Fibroblast of pulmonary artery (primary cell): ENCODE data around the gene CACNA1F.
A peak's percentile ranks its signal among the peaks of the same experiment; 100 is the strongest.
"Not testable (repeated sequence)": the region's sequence is repeated elsewhere in the genome, so short reads cannot be mapped to it uniquely, and the experiment has no call there.

Experiments
- DNase-seq: peaks from one replicate; pipeline ENCODE4 v3.0.0-alpha.2; 2010; ENCODE audit warnings: low read depth
- H3K4me3 ChIP-seq: replicated peaks from 2 replicates; pipeline ENCODE4 v1.5.1; 2011; ENCODE audit warnings: low read depth, mild to moderate bottlenecking, control low read depth, low read length, moderate library complexity
- TF ChIP-seq, protein P1 (sequence below): IDR thresholded peaks from 2 replicates; pipeline ENCODE4 v1.5.1; 2011; ENCODE audit warnings: mild to moderate bottlenecking, control low read depth, low read length, inconsistent platforms; ENCODE audit errors: missing control alignments

Gene CACNA1F

DNA sequence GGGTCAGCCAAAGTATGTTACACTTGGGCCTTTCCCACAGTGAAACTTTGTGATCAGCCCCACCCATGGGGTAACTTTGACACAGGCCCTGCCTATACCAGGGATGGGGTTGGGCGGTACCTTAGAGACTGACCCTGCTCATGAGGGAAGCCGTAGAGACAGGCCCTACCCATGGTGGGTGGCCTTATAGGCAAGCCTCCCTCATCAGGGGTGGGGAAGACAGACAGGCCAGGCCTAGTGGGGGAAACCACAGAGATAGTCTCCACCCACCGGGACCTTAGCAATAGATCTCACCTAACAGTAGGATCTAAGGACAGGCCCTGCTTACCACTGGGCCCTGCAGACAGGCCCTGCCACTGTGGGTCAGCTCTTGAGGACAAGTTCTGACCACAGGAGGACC lies 54.6 kb downstream of the CACNA1F start:
- H3K4me3 ChIP-seq, result no peak overlapping the region
- TF ChIP-seq, protein P1, sequence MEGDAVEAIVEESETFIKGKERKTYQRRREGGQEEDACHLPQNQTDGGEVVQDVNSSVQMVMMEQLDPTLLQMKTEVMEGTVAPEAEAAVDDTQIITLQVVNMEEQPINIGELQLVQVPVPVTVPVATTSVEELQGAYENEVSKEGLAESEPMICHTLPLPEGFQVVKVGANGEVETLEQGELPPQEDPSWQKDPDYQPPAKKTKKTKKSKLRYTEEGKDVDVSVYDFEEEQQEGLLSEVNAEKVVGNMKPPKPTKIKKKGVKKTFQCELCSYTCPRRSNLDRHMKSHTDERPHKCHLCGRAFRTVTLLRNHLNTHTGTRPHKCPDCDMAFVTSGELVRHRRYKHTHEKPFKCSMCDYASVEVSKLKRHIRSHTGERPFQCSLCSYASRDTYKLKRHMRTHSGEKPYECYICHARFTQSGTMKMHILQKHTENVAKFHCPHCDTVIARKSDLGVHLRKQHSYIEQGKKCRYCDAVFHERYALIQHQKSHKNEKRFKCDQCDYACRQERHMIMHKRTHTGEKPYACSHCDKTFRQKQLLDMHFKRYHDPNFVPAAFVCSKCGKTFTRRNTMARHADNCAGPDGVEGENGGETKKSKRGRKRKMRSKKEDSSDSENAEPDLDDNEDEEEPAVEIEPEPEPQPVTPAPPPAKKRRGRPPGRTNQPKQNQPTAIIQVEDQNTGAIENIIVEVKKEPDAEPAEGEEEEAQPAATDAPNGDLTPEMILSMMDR, result no peak
- no peak for DNase-seq

DNA sequence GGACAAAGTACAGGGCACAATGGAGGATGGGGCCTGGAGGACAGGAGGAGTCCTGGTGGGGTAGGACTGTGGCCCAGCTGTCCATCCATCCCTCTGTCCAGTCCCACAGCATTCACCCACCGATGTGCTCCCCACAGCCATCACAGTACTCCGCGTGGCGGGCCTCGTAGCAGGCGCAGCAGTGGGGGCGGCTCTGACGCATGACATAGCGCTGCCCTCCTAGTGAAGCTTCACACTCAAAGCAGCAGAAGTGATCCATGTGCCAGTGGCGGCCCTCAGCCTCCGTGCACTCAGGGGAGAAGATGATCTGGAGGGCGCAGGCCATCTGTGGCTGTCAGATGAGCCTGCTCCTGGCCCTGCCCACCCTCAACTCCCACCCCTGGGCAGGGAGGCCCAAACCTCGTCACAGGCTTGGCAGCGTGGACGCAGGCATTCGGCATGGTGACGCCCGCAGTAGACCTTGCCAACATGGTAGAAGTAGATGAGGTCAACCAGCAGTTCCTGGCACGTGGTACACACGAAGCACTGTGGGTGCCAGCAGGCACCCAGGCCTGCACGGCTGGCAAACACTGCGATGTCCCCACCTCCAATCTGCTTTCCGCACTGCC lies 55.2 kb downstream of the CACNA1F start:
- H3K4me3 ChIP-seq, result no peak overlapping the region
- TF ChIP-seq, protein P1, result no peak
- DNase-seq, result no peak

DNA sequence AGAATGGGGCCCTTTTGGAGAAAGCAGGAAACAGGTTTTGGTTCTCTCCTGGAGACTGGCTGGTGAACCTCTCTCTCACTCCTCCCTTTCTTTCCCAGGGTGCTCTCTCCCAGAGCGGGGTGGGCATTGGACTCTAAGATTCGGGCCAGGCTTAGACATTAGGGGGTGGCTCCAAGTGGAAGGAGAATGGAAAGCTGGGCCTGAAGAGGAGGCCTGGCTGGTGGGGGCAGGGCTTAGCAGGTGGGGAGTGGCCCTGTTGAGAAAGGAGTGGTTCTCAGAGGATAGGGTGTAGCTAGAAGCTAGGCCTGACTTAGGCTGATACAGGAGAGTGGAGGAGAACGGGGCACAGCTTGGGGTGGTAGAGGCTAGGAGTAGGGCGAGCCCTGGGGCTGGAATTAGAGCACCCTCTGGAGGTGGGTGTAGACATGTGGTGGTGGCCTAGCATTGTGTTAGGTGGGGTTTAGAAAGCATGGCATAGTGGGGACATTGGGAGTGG lies 55.8 kb downstream of the CACNA1F start:
- DNase-seq, result no peak
- TF ChIP-seq, protein P1, result peak; percentile 9
- H3K4me3 ChIP-seq, result no peak overlapping the region

DNA sequence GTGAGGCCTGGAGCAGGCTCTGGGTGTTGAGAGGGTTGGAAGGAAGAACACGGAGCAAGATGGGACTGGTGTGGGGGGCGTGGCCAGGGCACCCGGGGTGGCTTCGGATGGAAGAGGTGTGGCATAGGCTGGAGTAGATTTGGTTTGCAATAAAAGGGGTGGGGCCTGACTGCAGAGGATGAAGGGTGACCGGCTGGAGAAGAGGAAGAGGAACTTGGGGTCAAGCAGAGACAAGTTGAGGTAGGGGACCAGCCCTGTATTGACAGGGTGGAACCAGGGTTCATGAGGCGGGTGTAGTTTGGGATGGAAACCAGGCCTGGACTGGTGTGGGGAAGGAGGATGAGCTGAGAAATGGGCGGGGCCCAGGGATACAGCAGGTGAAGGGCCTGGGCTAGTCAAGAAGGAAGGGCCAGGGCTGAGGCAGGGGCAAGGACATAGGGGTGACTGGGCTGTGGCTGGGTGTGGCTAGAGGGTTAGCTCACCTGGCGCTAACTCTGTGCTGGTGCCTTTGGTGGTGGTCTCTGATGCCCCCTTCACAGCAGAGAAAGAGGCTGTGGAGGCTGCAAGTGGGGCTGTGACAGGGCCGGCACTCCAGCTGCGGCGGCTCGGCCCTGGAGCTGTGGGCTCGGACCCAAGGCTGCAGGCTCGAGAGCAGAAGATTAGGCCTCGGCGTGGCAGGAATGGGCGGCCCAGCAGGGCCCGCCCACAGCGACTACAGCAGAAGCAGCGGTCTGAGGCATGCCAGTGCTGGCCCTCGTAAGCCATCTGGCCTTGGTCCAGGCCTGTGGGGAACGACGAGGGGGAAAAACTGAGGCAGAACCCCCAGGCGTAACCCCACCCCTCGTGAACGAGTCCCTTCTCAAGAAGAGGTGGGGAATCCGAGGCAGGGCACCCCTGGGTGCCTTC lies 56.5 kb downstream of the CACNA1F start:
- TF ChIP-seq, protein P1, result no peak
- DNase-seq, result no peak
- no peak overlapping the region for H3K4me3 ChIP-seq

DNA sequence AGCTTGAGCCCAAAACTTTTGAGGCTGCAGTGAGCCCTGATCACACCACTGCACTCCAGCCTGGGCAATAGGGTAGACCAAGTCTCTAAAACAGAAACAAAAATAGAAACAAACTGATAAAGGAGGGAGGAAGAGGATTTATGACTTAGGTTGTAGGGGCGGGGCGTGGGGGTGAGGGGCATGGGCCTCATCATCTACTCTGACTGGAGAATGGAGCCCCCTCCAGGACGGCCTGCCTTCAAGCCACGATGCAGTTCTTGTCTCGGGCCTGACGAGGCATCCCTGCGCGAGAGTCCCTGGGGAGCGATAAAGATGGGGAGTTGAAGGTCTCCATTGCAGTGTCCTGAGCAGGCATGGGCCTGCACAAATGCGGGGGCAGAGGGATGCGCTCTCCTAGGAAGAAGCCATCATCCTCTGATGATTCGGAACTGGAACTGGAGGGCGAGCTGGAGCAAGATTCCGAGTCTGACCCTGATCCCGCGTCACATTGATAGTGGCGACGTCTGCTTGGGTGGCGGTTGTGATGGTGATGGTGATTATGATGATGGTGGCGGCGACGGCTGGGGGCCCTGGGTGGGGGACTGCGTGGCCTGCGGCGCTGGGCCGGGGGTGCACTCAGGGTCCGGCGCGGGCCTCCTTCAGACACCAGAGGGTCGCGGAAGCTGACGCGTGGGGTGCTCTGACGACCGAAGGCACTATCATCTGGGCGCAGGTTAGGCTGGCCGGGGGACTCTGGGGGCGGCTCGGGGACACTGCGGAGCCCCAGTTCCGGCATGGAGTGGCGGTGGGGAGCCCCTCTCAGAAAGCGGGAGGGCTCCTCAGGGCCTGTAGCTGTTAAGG lies 57.5 kb downstream of the CACNA1F start:
- TF ChIP-seq, protein P1, result no peak
- no peak for DNase-seq
- no peak overlapping the region for H3K4me3 ChIP-seq

DNA sequence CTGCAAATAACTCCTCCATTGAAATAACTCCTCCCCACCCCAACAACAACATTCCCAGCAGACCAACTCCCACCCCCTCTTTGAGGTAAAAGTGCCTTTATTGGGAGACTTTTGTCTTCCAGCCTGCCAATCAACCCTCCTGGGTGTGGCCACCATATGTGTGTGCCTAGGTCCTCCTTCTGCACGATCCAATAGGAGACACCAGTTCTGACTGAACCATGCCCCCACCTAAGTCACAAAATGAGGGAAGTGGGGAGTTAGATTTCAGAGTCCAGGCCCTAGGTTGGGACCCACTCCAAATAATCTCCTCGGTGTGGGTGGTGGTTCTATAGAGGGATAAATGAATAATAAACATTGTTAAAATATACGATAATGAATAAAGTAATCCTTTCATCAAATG lies 58.4 kb downstream of the CACNA1F start:
- no peak for DNase-seq
- TF ChIP-seq, protein P1, result no peak
- no peak overlapping the region for H3K4me3 ChIP-seq

DNA sequence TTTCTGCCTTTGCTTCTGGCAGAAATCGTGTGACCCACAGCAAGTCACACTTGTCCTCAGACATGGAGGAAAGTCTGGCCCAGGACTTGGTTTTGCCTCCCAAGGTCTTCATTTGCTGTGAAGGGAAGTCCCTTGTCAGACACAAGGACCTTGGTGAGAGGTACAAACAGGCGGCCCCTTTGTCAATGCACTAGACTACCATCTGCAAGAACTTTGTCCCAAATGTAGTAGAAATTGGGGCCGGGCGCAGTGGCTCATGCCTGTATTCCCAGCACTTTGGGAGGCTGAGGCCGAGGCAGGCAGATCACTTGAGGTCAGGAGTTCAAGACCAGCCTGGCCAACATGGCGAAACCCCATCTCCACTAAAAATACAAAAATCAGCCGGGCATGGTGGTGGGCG lies 59.6 kb downstream of the CACNA1F start:
- DNase-seq, H3K4me3 ChIP-seq: not testable (repeated sequence)
